Astrocyte (in vitro differentiated cells and primary cell): ENCODE results near the gene HGS. TPM values are rescaled to one million over a fixed set of nuclear protein-coding genes. Genes with fewer than 3 reads are reported as not detected.
A peak's percentile ranks its signal among the peaks of the same experiment; 100 is the strongest.

Source experiments
- DNase-seq: peaks from one replicate; pipeline ENCODE4 v3.0.0-alpha.2; 2010; ENCODE audit warnings: low read depth
- FAIRE-seq: peaks from 2 replicates; lab custom pipeline; 2011; peaks lifted over from hg19 to GRCh38; lab: Jason Lieb, UNC
- H2AFZ ChIP-seq: 2 replicates; pipeline ENCODE4 v1.6.0; 2012; ENCODE audit warnings: low read depth, low read length, inconsistent platforms
- H3K27ac ChIP-seq: 2 replicates; pipeline ENCODE4 v1.5.1; 2011; ENCODE audit warnings: low read depth, low read length, inconsistent platforms
- H3K27me3 ChIP-seq: 2 replicates; pipeline ENCODE4 v1.6.0; 2011; ENCODE audit warnings: low read length, inconsistent platforms; ENCODE audit not compliant: insufficient read depth
- H3K36me3 ChIP-seq: 2 replicates; pipeline ENCODE4 v1.5.1; 2011; ENCODE audit warnings: low read length, inconsistent platforms; ENCODE audit not compliant: insufficient read depth
- H3K4me1 ChIP-seq: 2 replicates; pipeline ENCODE4 v1.5.1; 2011; ENCODE audit warnings: low read length, inconsistent platforms; ENCODE audit not compliant: insufficient read depth
- H3K4me2 ChIP-seq: 2 replicates; pipeline ENCODE4 v1.6.0; 2012; ENCODE audit warnings: low read length, inconsistent platforms
- H3K4me3 ChIP-seq: 2 replicates; pipeline ENCODE4 v1.5.1; 2011; ENCODE audit warnings: low read depth, mild to moderate bottlenecking, low read length, inconsistent platforms; ENCODE audit not compliant: insufficient read depth
- H3K79me2 ChIP-seq: 2 replicates; pipeline ENCODE4 v1.6.0; 2012; ENCODE audit warnings: mild to moderate bottlenecking, low read length, inconsistent platforms; ENCODE audit not compliant: insufficient read depth
- H3K9ac ChIP-seq: 2 replicates; pipeline ENCODE4 v1.6.0; 2012; ENCODE audit warnings: mild to moderate bottlenecking, low read length, inconsistent platforms
- H3K9me3 ChIP-seq: 2 replicates; pipeline ENCODE4 v1.5.1; 2012; ENCODE audit warnings: low read depth, mild to moderate bottlenecking, low read length, inconsistent platforms; ENCODE audit not compliant: insufficient read depth
- H4K20me1 ChIP-seq: 2 replicates; pipeline ENCODE4 v1.6.0; 2012; ENCODE audit warnings: low read length, inconsistent platforms; ENCODE audit not compliant: insufficient read depth
- H3K27ac Mint-ChIP-seq: one replicate; pipeline ENCODE4 v1.8.0; 2021; ENCODE audit warnings: mild to moderate bottlenecking, mixed read lengths; ENCODE audit not compliant: unreplicated experiment
- H3K27me3 Mint-ChIP-seq: one replicate; pipeline ENCODE4 v1.8.0; 2021; ENCODE audit warnings: low read depth, mixed read lengths; ENCODE audit not compliant: unreplicated experiment
- H3K36me3 Mint-ChIP-seq: one replicate; pipeline ENCODE4 v1.8.0; 2021; ENCODE audit warnings: low read depth, mixed read lengths; ENCODE audit not compliant: unreplicated experiment
- H3K4me1 Mint-ChIP-seq: one replicate; pipeline ENCODE4 v1.8.0; 2021; ENCODE audit warnings: low read depth, mixed read lengths; ENCODE audit not compliant: unreplicated experiment
- H3K4me3 Mint-ChIP-seq: one replicate; pipeline ENCODE4 v1.8.0; 2021; ENCODE audit warnings: mild to moderate bottlenecking, moderate library complexity, mixed read lengths; ENCODE audit not compliant: unreplicated experiment
- H3K9me3 Mint-ChIP-seq: one replicate; pipeline ENCODE4 v1.8.0; 2021; ENCODE audit warnings: mild to moderate bottlenecking, mixed read lengths; ENCODE audit not compliant: unreplicated experiment
- EZH2 ChIP-seq: IDR thresholded peaks from 2 replicates; pipeline ENCODE4 v1.6.1; 2012; ENCODE audit warnings: mild to moderate bottlenecking, low read length, inconsistent platforms; ENCODE audit not compliant: insufficient read depth
- total RNA-seq: library from RNA; stranded (reverse); gene quantifications from 2 replicates; pipeline ENCODE4 v1.2.1, GENCODE V29; 2021
- TF ChIP-seq, protein P1 (sequence below): IDR thresholded peaks from 2 replicates; pipeline ENCODE4 v1.5.1; 2011; ENCODE audit warnings: low read depth, mild to moderate bottlenecking, inconsistent platforms, low read length, moderate library complexity; ENCODE audit not compliant: insufficient read depth

HGS gene
- total RNA-seq, 1 donor from 2014 or later, result 122 TPM

DNA sequence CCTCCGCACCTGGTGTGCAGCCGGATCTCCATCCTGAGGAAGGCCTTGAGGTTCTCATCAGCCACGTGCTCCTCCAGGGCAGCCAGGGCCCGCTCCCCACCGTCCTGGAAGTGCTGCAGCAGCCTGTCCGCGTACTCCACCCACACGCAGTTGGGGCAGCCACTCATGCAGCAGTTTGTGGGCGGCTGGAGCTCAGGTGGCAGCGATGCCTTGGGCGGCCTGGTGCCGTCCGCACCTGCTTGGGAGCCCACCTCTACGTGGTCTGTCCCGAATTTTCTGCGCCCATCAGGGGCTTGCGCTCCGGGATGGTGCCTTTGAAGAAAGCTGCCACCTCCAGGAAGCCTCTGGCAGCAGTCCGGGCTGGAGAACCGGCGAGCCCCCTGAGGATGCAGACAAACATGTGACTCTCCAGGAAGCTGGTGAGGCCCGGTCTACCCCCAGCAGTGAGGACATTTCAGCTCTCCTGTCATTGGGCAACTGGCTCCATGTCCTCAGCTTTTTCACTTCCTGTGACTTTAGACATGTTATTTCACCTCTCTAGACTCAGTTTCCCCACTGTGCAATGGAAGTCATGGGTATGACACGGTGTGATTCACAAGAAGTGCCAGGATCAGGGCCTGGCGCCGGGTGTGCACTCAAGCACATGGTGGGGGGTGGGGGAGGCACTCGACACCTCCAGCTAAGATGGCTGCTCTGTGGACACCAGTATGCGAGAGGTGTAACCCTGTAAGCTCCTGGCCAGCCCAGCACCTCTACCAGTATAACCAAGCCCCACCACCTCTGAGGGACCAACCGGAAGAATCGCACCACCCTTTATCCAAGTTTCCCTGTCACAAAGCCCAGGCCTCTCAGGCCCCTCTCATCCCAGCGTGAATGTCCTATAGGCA, 18.4 kb upstream of the HGS start:
- TF ChIP-seq EZH2, result no peak
- TF ChIP-seq, protein P1, sequence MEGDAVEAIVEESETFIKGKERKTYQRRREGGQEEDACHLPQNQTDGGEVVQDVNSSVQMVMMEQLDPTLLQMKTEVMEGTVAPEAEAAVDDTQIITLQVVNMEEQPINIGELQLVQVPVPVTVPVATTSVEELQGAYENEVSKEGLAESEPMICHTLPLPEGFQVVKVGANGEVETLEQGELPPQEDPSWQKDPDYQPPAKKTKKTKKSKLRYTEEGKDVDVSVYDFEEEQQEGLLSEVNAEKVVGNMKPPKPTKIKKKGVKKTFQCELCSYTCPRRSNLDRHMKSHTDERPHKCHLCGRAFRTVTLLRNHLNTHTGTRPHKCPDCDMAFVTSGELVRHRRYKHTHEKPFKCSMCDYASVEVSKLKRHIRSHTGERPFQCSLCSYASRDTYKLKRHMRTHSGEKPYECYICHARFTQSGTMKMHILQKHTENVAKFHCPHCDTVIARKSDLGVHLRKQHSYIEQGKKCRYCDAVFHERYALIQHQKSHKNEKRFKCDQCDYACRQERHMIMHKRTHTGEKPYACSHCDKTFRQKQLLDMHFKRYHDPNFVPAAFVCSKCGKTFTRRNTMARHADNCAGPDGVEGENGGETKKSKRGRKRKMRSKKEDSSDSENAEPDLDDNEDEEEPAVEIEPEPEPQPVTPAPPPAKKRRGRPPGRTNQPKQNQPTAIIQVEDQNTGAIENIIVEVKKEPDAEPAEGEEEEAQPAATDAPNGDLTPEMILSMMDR, result no peak
- H3K9me3 ChIP-seq, result no peaks in the 10 kb centered on the region
- DNase-seq (no peak), FAIRE-seq (no peak)
- peak overlapping the region; percentile 96 for H3K27ac Mint-ChIP-seq
- H3K27me3 ChIP-seq, result no peaks in the 10 kb centered on the region
- H3K27ac ChIP-seq, result peak overlapping the region; percentile 77
- H3K4me2 ChIP-seq, result peak overlapping the region; percentile 97
- peak overlapping the region; percentile 93 for H3K4me3 Mint-ChIP-seq
- peaks cover 52% of the 10 kb centered on the region for H3K79me2 ChIP-seq
- no peaks in the 10 kb centered on the region for H3K9me3 Mint-ChIP-seq
- H2AFZ ChIP-seq, result peak overlapping the region; percentile 61
- H3K4me3 ChIP-seq, result peak overlapping the region; percentile 84
- H3K36me3 ChIP-seq, result peaks cover 4% of the 10 kb centered on the region
- H3K4me1 Mint-ChIP-seq, result peaks cover 18% of the 10 kb centered on the region
- H3K27me3 Mint-ChIP-seq, result no peaks in the 10 kb centered on the region
- peaks cover 3% of the 10 kb centered on the region for H3K36me3 Mint-ChIP-seq
- H4K20me1 ChIP-seq, result peaks cover 12% of the 10 kb centered on the region
- H3K9ac ChIP-seq, result peak overlapping the region; percentile 93
- peaks cover 17% of the 10 kb centered on the region for H3K4me1 ChIP-seq

DNA sequence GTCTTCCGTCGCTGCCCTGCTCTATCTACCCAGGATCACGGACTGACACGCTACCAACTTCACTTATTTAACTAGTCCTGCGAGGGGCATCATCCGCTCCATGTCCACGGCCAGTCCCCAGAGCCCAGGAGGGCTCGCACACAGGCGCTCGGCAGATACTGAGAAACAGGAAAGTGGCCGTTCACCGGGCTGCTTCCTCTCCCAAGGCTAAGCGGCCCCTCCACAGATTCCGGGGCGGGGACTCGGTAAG, 17.8 kb upstream of the HGS start:
- Mint-ChIP-seq H3K9me3 (no peaks in the 10 kb centered on the region), H3K27me3 (no peaks in the 10 kb centered on the region), H3K4me3 (peak overlapping the region; percentile 93), H3K36me3 (peaks cover 3% of the 10 kb centered on the region), H3K4me1 (peaks cover 18% of the 10 kb centered on the region), H3K27ac (peak overlapping the region; percentile 96)
- peak overlapping the region; percentile 77 for H3K27ac ChIP-seq
- H3K4me2 ChIP-seq, result peak overlapping the region; percentile 97
- H3K4me3 ChIP-seq, result peak overlapping the region; percentile 84
- peaks cover 53% of the 10 kb centered on the region for H3K79me2 ChIP-seq
- H3K27me3 ChIP-seq, result no peaks in the 10 kb centered on the region
- H3K4me1 ChIP-seq, result peaks cover 17% of the 10 kb centered on the region
- H3K36me3 ChIP-seq, result peaks cover 4% of the 10 kb centered on the region
- peak overlapping the region; percentile 93 for H3K9ac ChIP-seq
- no peaks in the 10 kb centered on the region for H3K9me3 ChIP-seq
- H2AFZ ChIP-seq, result peak overlapping the region; percentile 61
- peaks cover 14% of the 10 kb centered on the region for H4K20me1 ChIP-seq
- DNase-seq (no peak), FAIRE-seq (no peak)
- TF ChIP-seq, protein P1, result no peak
- TF ChIP-seq EZH2, result no peak
